Measurements from ENCODE around the gene ATXN7. TPM values are rescaled to one million over a fixed set of nuclear protein-coding genes. Genes with fewer than 3 reads are reported as not detected.

Gene ATXN7
- total RNA-seq, 2 donors from 2014 or later = 38.6 to 50.2 TPM

DNA sequence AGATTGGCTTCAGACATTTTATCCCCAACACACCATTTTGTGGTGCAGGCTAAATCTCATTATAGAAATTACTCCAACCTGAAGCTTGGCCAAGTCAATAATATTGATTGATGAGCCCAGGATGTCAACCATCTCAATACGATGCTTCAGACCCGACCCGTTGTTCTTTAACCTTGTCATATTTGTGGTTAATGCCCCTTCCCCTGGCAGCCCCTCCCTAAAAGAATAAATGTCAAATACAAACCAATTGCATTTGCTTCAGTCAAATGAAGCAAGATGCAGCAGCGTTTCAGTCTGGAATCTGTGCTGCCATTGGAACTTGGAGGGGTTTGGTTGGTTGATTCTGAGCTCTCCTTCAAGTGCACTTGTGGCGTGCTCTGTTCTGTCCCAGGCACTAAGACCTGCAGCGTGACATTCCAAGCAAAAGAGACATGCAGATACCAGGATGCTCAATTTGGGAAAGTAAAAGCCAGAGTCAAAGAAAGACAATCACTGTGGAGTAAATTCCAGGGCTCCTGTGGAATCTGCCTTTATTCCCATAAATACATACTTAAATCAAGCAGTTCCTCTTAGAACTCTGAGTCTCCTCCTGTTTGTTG is 183.4 kb downstream of the ATXN7 start:
- no peaks in the 10 kb centered on the region for H3K9me3 Mint-ChIP-seq
- H3K4me3 Mint-ChIP-seq = no peak overlapping the region
- no peak for ATAC-seq (replicated peaks)
- H3K36me3 Mint-ChIP-seq (ENCODE audit: low read depth) = no peaks in the 10 kb centered on the region
- peaks cover 35% of the 10 kb centered on the region for H3K27me3 Mint-ChIP-seq
- H3K27ac Mint-ChIP-seq = no peak overlapping the region
- H3K4me1 Mint-ChIP-seq = peaks cover 9% of the 10 kb centered on the region

- H3K4me3 Mint-ChIP-seq = no peak overlapping the region
- H3K36me3 Mint-ChIP-seq (ENCODE audit: low read depth) = no peaks in the 10 kb centered on the region
- peaks cover 9% of the 10 kb centered on the region for H3K4me1 Mint-ChIP-seq
- H3K9me3 Mint-ChIP-seq = no peaks in the 10 kb centered on the region
- H3K27me3 Mint-ChIP-seq = peaks cover 33% of the 10 kb centered on the region
- H3K27ac Mint-ChIP-seq = no peak overlapping the region
- no peak for ATAC-seq (replicated peaks)
Observed at GRCh38 chr3:64047787-64048186, 184.1 kb downstream of the ATXN7 start.

GRCh38 chr3:64048631-64049061 is 185.0 kb downstream of the ATXN7 start:
- peak; percentile 77 for ATAC-seq (replicated peaks)
- peaks cover 30% of the 10 kb centered on the region for H3K27me3 Mint-ChIP-seq
- H3K4me3 Mint-ChIP-seq = peak overlapping the region; percentile 23
- no peaks in the 10 kb centered on the region for H3K36me3 Mint-ChIP-seq (ENCODE audit: low read depth)
- H3K9me3 Mint-ChIP-seq = no peaks in the 10 kb centered on the region
- H3K27ac Mint-ChIP-seq = peak overlapping the region; percentile 66
- peaks cover 9% of the 10 kb centered on the region for H3K4me1 Mint-ChIP-seq

DNA sequence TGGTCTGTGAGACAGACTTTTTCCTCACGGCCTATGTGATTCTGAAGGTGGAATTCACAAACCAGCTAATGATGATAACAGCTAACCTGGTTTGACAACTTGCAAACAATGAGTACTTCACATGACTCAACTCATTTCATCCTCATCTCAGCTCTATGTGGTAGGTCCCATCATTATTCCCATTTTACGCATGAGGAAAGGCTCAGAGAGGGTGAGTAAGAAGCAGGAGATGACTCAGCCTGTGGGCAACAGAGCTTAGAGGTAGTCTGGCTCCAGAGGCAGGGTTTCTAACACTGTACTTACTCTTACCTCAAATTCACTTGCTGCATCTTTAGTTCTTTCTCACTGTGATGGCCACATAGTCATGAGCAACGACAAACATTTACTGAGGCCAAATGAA is 185.5 kb downstream of the ATXN7 start:
- Mint-ChIP-seq H3K36me3 (ENCODE audit: low read depth) (no peaks in the 10 kb centered on the region), H3K9me3 (no peaks in the 10 kb centered on the region), H3K4me3 (peak overlapping the region; percentile 23), H3K4me1 (peaks cover 9% of the 10 kb centered on the region), H3K27ac (peak overlapping the region; percentile 66), H3K27me3 (peaks cover 26% of the 10 kb centered on the region)
- ATAC-seq (replicated peaks) = peak; percentile 92

DNA sequence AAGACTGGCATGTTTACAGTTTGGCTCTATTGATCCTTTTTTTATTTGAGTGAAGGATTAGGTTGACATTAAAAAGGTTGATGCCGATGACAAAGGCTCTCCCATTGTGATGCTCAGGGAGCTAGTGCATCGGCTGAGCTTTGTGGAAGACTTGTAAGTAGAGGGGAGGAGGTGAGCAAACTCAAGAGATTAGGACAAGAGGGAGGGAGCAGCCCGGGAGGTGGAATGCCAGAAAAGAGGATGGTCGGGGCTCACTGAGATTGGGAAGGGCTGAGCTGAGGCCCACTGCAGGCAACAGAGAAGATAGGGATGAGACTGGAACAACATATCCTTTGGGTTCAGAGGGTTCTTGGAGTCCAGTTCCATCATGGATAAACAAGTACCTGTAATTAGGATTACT is 186.2 kb downstream of the ATXN7 start:
- no peak overlapping the region for H3K4me3 Mint-ChIP-seq
- no peak for ATAC-seq (replicated peaks)
- H3K27me3 Mint-ChIP-seq = peaks cover 25% of the 10 kb centered on the region
- peaks cover 9% of the 10 kb centered on the region for H3K4me1 Mint-ChIP-seq
- peak overlapping the region; percentile 66 for H3K27ac Mint-ChIP-seq
- H3K9me3 Mint-ChIP-seq = no peaks in the 10 kb centered on the region
- no peaks in the 10 kb centered on the region for H3K36me3 Mint-ChIP-seq (ENCODE audit: low read depth)

Other genes with a start within 250 kb of the ATXN7 start
- gene SNTN, start 211.2 kb upstream of the ATXN7 start, total RNA-seq = not detected
- gene C3orf49, start 44.6 kb upstream of the ATXN7 start, total RNA-seq = not detected
- 10 to 100 TPM; 40.9 to 64.2 TPM for gene THOC7, start 62 bp upstream of the ATXN7 start, total RNA-seq
- gene SCAANT1, start 48.5 kb downstream of the ATXN7 start, total RNA-seq = 1 to 10 TPM in 1 of 2 donors, not detected in 1; 2.4 TPM
- 100 to 1,000 TPM in 1 of 2 donors, 10 to 100 TPM in 1; 79.4 to 113 TPM for gene PSMD6, start 159.6 kb downstream of the ATXN7 start, total RNA-seq

All from activated T-helper 17 cell treated with anti-CD3 and anti-CD28 coated beads, Interleukin-2, amount 50 U/mL, for 72 hours (primary cell).